HTERT RPE-1 (cell line): ENCODE measurements around the gene RABL6.
"Not testable (repeated sequence)": the region's sequence is repeated elsewhere in the genome, so short reads cannot be mapped to it uniquely, and the experiment has no call there.

Source experiments
- in situ Hi-C: fragments of 300-500 bp; cut with MboI; formaldehyde crosslinking; loops from 4 replicates; pipeline ENCODE4 v1.14.3; 2020; ENCODE audit warnings: low sequenced_read_pairs

RABL6 gene, protein sequence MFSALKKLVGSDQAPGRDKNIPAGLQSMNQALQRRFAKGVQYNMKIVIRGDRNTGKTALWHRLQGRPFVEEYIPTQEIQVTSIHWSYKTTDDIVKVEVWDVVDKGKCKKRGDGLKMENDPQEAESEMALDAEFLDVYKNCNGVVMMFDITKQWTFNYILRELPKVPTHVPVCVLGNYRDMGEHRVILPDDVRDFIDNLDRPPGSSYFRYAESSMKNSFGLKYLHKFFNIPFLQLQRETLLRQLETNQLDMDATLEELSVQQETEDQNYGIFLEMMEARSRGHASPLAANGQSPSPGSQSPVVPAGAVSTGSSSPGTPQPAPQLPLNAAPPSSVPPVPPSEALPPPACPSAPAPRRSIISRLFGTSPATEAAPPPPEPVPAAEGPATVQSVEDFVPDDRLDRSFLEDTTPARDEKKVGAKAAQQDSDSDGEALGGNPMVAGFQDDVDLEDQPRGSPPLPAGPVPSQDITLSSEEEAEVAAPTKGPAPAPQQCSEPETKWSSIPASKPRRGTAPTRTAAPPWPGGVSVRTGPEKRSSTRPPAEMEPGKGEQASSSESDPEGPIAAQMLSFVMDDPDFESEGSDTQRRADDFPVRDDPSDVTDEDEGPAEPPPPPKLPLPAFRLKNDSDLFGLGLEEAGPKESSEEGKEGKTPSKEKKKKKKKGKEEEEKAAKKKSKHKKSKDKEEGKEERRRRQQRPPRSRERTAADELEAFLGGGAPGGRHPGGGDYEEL

DNA sequence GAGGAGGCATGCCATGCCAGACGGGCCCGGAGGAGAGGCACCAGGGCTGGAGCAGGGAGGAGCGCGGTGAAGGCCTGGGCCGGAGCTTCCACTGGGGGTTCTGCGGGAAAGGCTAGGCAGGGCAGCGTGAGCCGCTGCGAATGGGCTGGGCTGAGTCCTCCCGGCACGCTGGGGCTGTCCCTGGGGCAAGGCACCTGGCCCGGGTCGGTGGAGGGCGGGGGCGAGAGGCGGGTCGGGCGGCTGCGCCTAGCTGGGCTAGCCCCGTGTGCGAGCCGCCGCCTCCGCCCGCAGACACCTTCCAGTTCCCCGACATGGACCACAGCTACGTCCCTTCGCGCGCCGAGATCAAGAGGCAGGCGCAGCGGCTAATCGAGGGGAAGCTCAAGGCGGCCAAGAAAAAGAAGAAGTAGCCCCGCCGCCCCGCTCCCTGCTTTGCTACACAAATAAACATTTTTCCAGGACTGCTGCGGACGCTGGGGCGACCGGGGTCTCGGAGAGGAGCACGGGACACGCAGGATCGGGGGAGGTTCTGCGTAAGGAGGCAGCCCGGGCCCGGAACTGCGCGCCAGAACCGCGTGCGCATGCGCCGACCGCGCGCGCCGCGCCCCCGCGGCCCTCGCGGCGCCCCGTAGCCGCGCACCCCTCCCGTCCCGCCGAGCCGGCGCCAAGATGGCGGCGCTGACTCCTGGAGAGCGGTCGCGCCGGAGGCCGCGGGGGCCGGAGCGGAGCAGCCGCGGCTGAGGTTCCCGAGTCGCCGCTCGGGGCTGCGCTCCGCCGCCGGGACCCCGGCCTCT, at the start of gene RABL6:
RABL6 (plus strand) TSS at position 668 of the 794 bp plus-strand sequence. CDS start 249 bp downstream, outside the sequence.
- in situ Hi-C loops = no loop called here

DNA sequence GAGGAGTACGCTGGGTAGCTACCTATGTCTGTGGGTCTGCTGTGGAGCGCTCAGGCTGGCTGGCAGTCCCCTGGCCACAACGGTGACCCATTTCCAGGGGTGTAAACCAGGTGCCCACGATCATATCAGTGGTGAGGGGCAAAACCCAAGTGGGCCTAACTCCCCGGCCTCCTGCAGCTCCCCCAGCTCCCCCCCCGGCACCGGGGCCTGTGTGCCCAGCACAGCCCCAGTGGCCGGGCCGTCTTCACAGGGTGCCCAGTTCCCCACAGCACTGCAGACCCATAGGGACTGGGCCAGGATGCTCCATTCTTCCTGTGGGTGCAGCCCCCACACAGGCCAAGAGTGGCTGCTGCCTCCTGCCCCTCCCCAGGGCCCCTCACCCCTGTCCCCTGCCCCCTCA, 48.7 kb upstream of the RABL6 start:
- in situ Hi-C loops = no loop called here

DNA sequence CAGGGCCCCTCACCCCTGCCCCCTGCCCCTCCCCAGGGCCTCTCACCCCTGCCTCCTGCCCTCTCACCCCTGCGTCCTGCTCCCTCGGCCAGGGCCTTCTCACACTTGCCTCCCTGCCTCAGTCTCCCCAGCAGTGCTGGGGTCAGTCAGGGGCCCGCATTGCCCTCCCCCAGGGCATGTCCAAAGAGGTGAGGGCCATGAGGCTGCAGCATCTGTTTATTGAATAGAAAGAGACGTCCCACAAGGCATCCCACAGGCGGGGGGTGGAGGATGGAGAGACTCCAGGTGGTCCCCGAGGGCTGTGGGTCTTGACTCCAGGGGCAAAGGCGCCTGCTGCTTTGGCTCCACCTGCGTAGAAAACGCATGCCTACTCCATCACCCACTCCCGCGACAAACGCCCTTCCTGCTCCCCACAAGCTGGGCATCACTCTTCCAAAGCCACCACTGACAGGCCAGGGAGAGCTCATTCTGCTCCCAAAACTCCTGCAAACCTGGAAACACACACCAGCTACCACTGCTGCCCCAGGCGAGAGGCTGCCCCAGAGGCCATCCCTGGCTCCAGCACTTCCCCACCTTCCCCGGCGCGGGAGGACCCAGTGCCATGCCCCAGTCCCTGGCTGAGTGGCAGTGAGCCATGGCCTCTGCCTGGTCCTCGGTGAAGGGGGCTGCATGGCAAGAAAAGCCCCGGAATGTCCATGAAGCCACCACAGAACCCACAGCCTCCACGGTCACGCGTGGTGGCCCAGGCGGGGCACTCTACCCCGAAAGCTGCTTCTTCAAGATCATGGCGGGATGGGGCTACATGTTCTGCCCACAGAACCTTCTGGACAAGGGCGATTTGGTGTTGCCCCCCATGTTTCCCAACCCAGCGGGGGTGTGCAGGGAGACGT, 48.1 kb upstream of the RABL6 start:
- in situ Hi-C loops = no loop called here

DNA sequence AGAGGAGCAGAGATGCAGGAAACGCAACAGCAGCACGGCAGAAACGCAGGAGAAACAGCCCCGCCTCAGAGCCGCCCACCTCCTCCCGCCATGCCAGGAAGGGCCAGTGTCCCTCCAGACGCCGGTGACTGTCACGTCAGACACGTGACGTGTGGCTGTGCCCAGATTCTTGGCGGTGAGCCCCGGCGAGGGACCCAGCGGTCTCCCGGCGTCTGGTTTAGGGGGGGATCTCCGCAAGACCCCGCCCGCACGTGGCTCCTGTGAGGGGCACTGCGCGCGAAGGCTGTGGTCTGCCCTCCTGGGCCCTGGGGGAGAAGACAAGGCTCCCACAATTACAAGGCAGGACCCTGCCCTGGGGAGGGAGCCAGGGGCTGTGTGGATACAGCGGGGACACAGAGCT, 47.3 kb upstream of the RABL6 start:
- in situ Hi-C loops = no loop called here

DNA sequence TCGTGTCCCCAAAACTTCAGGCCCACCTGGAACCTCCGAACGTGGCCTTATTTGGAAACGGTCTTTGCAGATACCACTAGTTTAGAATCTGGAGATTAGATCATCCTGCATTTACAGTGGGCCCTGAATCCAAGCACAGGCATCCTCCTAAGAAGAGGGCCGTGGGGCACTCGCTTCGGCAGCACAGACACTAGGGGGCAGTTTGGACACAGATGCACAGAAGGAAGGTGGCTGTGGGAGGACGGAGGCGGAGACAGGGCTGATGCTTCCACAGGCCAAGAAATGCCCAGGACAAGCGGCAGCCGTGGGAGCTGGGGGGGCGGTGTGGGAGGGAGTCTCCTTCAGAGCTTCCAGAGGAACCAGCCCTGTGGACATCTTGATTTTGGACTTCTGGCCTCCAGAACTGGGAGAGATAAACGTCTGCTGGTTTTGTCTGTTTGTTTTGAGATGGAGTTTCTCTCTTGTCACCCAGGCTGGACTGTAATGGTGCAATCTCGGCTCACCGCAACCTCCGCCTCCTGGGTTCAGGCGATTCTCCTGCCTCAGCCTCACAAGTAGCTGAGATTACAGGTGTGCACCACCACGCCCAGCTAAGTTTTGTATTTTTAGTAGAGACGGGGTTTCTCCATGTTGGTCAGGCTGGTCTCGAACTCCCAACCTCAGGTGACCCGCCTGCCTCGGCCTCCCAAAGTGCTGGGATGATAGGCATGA, 46.8 kb upstream of the RABL6 start:
- in situ Hi-C loops = not testable (repeated sequence)

DNA sequence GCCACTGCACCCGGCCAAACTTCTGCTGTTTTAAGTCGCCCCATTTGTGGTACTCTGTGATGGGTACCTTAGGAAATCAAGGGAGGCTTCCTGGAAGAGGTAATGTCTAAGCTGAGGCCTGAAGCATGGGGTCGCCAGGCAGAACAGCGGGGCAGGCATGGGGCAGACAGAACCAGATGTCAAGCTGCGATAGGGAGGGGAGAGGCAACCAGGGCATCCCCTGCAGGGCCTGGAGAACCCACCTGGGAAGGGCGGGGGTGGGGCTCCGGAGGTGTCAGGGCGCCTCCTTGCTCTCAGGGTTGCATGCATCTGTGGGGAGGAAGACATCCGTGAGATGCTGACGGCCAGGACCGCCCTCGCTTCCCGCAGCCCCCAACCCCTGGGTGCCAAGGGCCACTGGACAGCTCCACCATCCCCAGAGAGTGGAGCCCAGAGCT, 46.2 kb upstream of the RABL6 start:
- in situ Hi-C loops = no loop called here

DNA sequence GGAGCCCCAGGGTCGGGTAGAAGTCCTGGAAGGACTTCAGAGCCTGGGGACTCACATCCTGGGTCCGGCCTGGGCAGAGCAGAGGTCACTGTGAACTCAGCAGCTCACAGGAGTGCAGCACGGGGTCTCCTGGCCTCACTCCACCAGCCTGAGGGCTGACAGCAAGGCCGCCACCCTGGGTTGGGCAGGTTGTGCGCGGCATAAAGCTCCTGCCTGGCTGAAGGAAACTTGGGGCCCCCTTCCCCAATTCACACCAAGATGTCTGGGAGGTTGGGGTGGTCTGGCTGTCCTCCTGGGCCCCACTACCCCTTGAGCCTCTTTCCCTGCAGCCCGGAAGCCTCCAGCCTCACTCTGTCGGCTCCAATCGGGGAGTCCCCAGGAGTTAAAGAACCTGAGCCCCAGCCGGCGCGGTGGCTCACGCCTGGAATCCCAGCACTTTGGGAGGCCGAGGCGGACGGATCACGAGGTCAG, 45.5 kb upstream of the RABL6 start:
- in situ Hi-C loops = no loop called here

DNA sequence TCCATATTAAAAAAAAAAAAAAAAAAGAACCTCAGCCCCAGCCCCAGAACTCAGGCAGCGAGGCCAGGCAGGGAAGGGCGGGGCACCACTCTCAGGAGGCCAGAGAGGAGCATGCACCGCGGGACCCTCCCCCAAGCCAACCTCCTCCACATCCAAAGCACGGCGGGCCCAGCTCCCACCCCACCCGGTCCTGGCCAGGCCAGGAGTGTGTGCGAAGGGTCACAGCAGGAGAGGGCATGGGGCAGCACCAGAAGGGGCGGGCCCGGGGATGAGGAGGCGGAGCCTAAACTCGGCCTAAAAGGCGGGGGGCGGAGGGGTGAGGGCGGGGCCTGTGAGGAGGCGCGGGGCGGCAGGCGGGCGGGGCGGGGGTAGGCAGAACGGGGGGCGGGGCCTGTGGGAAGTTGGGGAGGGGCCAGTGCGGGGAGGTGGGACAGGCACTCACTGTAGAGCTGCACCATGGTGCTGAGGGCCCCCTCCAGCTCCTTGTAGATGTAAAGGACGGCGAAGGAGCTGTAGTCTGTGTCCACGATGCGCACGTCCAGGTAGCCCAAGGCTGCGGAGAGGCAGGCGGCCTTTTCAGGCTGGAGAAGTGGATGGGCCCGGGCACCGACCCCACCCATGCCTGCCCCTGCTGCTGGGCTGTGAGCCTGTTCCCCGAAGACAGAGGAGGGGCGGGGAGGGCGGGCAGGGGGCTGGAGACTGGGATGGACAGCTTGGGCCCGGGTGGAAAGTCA, 44.7 kb upstream of the RABL6 start:
- in situ Hi-C loops = no loop called here

DNA sequence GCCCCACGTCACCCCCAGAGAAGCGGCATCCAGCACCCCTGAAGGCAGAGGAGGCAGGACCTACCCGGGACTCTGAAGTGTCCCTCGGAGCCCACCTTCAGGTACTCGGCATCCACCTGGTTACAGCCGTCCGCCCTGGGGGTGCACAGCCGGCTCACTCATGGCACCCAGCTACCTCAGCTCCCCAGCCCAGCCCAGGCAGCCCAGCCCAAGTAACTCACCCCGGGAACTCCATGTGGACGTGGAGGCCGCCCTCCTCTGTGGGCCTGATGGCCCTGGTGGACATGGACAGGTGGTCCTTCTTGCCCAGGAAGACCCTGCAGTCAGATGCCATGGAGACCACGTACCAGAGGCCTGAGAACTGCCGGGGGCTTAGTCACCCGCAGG, 44.1 kb upstream of the RABL6 start:
- in situ Hi-C loops = no loop called here

DNA sequence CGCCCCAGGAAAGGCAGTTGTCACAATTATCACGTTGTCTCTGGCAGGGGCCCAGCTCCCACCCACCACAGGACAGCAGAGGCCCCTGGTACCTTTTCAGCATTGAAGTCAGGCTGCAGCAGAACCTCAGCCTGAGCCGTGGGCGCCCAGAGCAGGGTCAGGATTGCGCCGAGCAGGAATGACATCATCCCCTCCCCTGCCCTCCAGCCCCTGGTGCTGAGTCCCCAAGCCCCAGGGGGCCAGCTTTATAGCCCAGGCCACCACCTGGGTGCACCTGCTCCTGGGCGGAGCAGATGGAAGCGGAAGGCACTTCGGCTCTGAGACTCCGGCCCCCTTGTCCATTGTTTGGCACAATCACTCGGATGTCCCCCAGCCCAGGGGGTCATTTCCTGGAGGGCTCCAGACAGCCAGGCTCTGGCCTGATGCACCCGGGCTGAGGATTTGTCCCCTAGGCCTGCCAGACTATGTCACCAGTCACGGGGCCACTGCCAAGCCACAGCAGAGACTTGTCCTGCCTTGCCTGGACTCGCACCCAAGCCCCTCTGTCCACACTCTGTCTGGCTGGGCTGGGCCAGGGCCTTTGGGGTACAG, 43.4 kb upstream of the RABL6 start, which contains the start of gene LCN15:
LCN15 (minus strand) TSS at position 218 of the 591 bp plus-strand sequence; CDS start at position 188, 30 bp downstream.
- in situ Hi-C loops = no loop called here

DNA sequence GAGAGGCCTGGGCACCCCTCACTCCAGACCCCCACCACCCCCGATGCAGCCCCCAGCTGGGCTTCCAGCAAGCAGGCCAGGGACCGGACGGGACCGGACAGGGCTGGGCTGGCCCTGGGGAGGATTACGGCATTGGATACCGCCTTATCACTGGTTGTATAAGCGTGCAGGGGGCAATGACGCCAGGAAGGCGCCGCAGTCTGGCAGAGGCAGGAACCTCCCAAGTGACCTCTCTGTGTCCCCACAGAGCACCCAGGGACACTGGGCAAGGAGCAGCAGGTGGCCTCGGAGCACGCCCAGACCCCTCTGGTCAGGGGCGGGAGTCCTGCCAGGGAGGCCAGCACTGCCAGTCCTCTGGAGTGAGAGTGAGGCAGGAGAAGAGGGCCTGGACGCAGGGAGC, 42.7 kb upstream of the RABL6 start:
- in situ Hi-C loops = no loop called here

DNA sequence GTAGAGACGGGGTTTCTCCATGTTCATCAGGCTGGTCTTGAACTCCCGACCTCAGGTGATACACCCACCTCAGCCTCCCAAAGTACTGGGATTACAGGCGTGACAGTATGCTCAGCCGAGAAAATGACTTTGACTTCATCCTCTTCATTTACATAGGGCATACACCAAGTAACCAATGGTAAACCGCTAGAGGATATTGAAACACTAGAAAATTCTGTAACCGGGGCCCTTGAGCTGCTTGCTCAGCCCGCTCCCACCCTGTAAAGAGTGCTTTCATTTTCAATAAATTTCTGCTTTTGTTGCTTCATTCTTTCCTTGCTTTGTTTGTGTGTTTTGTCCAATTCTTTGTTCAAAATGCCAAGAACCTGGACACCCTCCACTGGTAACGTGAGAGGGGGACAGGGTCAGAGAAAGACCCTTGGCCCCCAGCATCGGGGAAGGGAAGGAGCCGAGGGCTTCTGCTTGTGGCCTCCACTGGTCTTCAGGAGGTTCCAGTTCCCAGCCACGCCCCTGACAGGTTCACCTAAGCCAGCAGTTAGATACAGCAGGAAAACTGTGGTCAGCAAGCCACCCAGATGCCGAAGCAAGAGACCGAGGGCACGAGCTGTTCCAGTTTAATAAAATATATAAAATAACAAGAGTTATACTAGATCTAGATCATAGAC, 41.9 kb upstream of the RABL6 start:
- in situ Hi-C loops = not testable (repeated sequence)

DNA sequence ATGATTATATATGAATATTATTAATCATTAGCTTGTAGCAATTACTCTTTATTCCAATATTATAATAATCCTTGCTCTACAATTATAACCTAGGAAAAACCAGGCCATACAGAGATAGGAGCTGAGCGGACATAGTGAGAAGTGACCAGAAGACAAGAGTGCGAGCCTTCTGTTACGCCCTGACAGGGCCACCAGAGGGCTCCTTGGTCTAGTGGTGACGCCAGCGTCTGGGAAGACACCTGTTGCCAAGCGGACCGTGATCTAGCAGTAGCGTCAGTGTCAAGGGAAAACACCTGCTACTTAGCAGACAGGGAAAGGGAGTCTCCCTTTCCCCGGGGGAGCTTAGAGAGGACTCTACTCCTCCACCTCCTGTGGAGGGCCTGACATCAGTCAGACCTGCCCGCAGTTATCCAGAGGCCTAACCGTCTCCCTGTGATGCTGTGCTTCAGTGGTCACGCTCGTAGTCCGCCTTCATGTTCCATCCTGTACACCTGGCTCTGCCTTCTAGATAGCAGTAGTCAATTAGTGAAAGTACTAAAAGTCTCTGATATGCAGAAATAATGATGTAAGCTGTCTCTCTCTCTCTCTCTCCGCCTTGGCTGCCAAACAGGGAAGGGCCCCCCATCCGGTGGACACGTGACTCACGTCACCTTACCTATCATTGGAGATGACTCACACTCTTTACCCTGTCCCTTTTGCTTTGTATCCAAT, 41.2 kb upstream of the RABL6 start:
- in situ Hi-C loops = not testable (repeated sequence)

DNA sequence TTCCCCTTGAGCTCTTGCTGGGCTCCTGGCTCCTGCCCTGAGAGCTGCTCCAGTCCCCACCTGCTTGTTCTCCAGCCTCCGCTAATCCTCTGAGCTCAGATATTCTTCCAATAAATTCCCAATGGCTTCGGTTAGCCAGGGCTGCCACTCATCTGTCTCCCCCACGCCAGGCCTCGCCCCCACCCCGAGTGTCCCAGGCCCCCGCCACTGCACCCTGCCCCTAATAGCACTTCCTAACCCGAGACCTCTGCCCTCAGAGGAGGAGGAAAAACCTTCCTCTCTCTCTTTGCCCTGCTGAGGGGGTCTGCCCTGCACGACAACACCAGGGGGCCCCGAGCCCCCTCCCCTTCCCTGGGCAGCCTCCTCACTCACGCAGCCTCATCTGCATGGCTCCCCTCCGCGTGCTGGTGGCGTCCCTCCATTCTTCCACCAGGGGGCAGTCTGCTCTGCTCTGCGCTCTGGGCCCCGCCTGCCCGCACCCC, 38.0 kb upstream of the RABL6 start:
- in situ Hi-C loops = no loop called here

DNA sequence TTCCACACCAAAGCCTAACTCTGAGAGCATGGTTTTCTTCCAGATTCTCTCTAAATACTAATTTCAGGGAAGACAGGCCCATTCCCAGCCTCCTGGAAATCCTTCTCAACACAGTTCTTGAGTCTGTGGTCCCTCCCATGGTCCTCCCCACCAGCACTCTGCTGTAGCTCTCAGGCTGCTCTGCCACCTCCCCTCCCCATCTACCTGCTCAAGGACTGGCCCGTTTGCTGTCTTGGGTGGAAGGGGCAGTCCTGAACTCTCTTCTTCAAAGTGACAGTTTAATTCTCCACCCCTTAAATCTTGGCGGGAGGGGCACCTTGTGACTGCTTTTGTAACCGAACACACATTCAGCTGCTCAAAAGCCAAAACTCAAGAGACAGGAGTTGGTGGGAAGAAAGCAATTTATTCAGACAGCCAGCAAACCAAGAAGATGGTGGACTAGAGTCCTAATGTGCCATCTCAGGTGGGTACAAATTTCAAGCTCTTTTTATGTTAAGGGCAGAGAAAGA, 35.8 kb upstream of the RABL6 start:
- in situ Hi-C loops = no loop called here

DNA sequence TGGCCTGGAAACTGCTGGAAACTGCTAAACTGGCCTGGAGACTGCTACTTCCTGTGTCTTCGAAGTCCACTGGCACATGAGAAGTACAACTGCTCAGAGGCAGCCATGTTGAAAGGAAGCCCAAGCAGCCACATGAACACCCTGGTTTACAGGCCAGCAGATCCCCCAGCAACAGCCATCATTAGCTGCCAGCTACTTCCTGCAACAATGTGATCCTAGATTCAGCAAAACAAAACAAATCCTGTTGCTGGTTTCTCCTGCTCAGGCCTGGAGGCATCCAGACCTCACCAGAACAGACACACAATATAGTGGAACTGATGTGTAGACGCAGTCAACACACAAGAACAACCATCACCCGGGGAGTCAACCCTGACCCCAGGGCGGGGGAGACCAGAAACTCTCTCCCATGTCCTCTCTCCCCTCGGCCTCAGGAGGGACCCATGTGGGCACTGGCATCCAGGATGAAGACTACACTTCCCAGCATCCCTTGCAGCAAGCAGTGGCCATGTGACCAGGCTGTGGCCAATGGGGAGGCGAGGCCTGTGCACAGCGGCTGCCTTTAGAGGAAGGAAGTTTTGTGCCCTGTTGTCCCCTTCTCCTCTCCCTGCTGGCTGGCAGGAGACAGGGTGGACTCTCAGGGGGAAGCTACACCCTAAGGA, 34.2 kb upstream of the RABL6 start:
- in situ Hi-C loops = no loop called here
